GM18526 (cell line): ENCODE measurements around the gene MRPS18C.

Source experiments
- POLR2A ChIP-seq: IDR thresholded peaks from 3 replicates; pipeline ENCODE4 v1.6.1; 2011; ENCODE audit not compliant: insufficient read length; ENCODE audit errors: extremely low read depth

MRPS18C gene

DNA sequence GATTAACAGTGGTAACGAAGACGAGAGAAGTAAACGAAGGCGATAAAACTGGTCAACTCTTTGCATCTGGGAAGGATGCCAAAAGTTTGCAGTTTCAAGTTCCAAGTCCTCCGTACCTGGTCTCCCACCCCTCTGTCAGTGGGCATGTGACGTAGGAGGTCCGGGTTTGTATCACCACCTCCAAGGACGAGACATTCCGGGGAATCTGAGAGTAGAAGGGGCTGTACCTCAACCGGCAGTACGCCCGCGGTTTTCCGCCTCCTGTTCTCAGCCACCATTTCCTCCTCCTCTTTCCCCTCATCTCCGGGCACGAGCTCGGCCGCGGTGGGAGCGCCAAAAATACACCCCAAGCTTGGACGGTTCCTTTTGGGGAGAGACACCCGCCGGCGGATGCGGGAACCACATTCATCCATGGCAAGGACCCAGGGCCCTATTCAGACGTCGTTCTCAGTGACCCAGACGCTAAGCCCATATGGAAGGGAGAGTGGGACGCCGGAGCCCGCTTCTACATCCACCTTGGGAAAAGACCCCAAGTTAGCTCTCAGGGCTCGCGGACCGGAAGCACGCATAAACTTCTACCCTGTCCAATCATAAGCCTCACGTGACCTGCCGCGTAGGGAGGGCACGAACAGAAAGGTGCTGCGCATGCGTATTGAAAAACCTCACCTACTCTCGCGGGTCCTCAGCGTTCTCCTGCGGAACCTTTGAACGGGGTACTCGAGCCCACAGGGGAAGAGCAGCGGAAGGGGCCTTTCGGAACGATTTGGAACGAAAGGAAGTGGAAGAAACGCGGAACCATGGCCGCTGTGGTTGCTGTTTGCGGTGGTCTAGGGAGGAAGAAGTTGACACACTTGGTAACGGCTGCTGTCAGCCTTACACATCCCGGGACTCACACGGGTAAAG is at the start of gene MRPS18C, which contains the start of gene HELQ:
TSS of gene MRPS18C (plus strand) at position 778 of the 903 bp plus-strand sequence. CDS start at position 798, 20 bp downstream.
TSS of gene HELQ (minus strand) at position 543 of the 903 bp plus-strand sequence. CDS start at position 413, 130 bp downstream.
- TF ChIP-seq POLR2A, result peak; percentile 85

DNA sequence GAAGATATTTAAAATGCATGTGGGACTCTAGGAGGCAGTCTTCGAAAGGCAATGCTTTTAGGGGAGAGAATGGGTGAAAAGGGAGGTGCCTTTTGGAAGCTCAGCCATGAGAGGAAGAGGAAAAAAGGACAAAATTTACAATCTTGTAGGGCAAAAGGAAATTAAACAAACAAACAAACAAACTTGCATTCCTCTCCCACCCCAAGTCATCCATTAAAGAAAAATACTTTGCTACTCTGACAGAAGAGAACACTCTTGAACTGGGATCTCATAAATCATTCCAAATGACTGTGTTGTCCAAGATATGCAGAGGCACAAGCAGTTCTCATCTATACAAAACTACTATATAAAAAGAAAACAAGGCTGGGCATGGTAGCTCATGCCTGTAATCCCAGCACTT is 47.0 kb upstream of the MRPS18C start:
- TF ChIP-seq POLR2A, result no peak

DNA sequence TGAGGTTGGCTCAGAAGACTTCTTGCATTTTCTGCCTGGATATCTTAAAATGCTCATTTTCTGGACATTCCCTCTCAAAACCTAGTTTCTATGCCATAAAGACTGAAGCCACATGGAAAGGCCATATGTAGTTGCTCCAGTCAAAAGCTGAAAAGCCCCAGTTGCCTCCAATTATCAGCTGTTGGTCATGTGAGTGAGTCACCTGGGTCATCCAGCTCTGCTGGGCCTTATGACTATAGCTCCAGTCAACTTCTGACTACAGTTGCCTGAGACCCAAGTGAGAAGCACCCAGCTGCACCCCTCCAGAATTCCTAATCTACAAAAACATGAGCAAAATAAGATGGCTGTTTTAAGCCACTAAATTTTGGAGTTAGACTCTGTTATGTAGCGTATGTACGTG is 42.2 kb upstream of the MRPS18C start:
- TF ChIP-seq POLR2A, result no peak

DNA sequence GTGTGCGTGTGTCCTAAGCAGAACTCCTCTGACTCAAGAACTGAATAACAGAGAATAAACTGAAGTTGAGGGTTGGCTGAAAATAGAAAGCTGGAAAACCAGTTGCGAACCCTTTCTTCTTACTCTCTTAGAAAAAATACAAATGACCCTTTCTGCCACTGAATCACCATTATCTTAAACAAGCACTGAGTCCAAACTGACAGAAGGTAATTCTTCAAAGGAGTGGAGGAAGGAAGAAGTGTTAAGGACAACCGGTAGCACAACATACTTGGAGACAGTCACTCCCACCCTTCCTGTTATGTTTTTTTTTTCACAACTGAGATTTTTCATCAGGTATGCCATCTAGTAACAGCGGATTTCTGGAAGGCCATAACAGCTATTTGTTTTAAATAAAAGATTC is 38.3 kb upstream of the MRPS18C start:
- no peak for TF ChIP-seq POLR2A

DNA sequence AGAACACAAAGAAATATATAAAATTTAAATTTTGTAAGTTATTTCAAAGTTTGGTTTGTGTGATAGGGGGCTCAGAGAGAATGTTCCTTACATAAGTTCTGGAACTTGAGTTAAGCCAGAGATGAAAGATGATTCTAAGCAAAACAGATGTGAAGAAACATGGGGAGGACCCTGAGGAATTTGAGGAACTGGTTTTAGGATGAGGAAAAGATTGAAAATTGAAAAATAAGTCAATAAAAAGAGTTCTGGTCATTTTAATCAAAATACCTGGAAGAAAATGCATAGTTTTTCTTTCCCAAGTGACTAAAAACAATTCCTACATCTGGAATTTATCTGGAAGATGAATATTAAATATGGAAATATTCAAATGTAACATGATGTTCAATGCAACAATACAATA is 37.6 kb upstream of the MRPS18C start:
- TF ChIP-seq POLR2A, result no peak

DNA sequence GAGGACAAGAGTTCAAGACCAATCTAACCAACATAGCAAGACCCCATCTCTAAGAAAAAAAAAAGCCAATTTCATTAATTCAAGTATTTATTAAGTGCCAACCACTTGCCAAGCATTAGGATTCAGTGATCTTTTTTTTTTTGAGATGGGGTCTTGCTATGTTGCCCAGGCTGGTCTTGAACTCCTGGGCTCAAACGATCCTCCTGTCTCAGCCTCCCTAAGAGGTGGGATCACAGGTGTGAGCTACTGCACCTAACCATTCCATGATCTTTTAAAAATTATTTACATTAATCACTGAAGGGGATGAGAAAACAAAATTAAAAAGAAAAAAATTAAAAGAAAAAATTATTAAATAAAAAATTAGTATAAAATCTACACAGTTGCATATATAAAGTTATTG is 24.7 kb upstream of the MRPS18C start:
- TF ChIP-seq POLR2A, result no peak

DNA sequence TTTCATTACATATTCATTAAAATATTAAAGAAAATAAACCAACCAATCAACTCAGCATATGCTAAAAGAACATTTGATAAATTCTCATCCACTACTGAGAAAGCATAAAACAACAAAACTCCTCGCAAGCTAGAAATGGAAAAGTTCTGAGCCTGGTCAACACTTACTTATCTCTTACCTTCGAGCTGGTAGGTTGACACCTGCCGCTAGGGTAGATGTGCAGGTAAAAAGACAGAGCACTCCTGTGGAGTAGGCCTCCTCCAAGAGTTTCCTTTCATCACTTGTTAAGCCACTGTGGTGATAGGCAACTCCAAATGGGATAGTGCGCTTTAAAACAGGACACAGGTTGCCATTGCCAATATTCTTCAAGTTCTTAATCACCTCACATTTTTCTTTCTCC is 19.2 kb upstream of the MRPS18C start:
- no peak for TF ChIP-seq POLR2A

DNA sequence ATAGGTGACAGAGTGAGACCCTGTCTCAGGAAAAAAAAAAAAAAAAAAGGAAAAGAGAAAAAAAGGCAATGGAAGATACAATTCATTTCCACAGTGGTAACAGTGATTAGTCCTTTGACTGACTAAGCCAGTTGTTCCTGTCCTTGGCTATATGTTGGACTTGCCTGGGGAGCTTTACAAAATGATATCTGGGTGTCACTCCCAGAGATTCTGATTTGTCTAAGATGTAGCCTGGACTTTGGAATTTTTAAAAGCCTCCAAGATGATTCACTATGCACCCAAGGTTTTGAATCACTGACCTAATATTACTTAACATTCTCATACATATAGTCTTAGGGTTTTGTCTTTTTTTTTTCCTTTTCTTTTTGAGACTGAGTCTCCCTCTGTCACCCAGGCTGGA is 17.1 kb upstream of the MRPS18C start:
- TF ChIP-seq POLR2A, result no peak

DNA sequence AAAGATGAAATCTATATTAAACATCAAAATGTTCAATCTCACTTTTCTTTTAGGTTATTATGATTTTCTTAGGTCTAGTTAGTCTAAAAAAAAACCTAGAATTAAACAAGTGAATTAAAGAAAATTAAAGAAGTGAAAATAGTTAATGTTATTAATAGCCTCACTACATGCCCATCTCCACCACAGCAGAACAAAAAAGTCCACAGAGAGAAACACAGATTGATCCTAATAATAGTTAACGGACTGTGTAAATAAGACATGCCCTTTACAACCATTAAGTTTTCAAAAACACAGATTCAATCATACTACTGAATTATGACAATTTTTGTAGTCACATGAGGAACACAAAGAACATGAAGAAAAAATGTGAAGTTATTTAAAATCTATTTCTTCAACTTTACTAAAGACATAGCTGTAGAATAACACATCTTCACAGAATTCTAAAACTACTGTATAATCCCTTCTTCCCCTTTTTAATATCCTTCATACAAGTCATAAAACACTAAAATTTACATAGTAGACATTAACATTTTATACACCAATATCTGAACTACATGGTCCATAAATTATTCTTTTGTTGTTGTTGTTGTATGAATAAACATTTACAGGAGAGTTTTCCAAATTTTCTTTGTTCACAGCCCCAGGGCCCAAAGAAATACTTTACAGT is 15.6 kb upstream of the MRPS18C start:
- no peak for TF ChIP-seq POLR2A

DNA sequence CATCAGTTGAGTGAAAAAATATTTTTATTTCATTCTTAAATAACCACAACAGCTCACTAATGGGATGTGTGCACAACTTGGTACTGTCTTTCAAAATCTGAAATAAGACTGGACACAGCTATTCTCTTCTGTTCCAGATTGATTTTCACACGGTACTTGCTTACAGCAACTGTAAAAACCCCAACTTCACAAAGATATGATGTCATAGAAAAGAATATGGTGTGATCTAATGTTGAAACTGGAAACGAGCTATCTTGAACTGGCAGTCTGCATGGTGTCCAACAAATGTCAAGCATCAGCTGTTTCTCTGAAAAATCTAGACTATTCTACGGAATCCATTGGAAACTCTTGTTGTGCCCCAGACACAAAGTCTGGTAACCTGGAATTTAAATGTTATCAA is 15.0 kb upstream of the MRPS18C start:
- TF ChIP-seq POLR2A, result no peak

DNA sequence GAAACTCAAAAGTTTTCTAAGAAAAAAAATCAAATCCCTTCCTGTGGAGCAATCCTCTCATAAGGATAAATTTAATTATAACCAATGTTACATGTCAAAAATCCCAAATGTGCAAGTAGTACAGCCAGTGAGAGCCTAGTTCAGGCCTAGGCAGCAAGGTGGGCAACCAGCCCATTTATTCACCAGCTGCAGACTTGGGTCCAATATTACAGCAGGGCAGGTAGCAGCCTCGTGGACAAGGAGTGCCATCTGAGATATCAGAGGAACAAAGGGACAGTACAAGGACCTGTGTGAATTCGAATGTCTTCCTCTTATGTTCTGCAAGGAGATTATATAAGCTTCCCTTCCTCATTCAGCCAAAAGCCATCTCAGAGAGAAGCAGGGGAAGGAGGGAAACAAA is 6.8 kb upstream of the MRPS18C start:
- TF ChIP-seq POLR2A, result no peak

DNA sequence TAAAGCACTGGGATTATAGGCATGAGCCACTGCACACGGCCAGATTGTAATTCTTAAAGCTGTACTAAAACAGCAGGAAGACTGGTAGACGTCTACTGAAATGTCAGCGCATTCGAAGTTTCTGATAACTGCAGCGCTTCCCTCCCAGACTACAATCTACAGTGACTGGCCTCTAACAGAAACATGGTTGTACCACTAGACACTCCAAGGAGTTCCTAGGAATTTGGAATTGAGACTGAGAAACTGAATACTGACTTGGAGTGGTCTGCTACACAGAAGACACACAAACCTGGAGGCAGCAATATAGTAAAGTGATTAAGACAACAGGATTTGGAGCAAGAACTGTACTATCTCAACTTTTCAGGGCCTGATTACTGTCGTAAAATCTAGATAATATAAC is 1.2 kb upstream of the MRPS18C start:
- TF ChIP-seq POLR2A, result no peak

DNA sequence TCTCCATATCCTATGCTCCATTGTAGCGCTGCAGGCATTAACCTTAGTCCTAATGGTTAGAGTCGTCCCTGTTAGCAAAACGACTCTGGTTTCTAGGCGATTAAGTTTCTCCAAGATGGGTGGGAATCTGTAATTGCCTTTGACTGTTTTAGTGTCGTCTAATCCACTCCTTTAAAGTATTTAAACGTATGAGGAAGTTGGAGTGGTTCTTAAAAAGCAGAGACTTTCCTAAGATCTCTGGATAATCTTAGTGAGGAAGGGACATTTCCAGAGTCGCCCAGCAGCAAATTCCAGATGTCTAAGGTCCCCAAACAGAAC is 285 bp downstream of the MRPS18C start:
- TF ChIP-seq POLR2A, result no peak

DNA sequence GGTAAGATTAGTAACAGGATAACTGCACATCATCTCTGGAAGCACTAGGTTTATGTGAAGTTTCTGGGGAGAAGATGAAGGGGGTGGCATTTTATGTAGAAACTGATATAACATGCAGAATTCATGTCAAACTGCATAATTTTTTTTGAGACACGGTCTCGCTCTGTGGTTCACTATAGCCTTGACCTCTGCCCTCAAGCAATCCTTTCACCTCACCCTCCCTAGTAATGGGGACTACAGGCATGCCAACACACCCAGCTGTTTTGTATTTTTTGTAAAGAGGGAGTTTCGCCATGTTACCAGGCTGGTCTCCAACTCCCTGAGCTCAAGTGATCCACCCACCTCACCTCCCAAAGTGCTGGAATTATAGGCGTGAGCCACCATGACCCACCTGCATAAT is 17.6 kb downstream of the MRPS18C start:
- TF ChIP-seq POLR2A, result no peak

DNA sequence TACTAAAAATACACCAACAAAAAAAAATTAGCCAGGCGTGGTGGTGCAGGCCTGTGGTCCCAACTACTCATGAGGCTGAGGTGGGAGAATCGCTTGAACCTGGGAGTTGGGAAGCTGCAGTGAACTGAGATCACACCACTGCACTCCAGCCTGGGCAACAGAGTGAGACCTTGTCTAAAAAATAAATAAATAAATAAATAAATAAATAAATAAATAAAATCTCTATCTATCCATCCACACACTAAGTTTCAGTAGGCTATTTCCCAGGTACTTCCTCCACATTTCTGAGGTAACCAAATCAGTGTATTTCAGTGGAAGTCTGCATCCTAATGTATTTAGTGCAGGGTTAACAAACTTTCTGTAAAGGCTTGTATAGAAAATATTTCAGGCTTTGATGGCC is 18.1 kb downstream of the MRPS18C start:
- no peak for TF ChIP-seq POLR2A
